Measurements from ENCODE around the gene CPEB4. TPM values are rescaled to one million over a fixed set of nuclear protein-coding genes. Genes with fewer than 3 reads are reported as not detected.

Gene CPEB4
- total RNA-seq, 1 donor from 2014 or later: 19.5 TPM

DNA sequence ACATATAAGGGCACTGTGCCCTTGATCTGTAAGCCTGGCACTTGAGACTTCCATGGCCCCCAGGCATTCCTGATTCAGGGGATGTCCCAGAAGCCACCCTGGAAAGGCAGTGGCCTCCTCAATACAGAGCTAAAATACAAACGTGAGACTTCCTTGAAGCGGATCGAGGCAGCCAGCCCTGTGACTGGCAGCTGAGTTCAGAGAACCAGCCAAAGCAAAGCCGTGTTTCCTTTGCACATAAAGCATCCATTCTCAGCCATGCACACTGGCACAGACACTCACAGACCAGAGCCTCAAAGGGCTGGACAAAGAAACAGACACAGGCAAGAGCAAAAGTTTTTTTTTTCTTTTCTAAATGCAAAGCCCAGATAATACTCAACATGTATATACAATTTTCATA, 18.8 kb upstream of the CPEB4 start:
- DNase-seq (ENCODE audit: low spot score): no peak
- Mint-ChIP-seq H3K36me3 (ENCODE audit: low read depth, unreplicated experiment) (peaks cover 3% of the 10 kb centered on the region), H3K27ac (ENCODE audit: unreplicated experiment) (no peak overlapping the region), H3K27me3 (ENCODE audit: unreplicated experiment) (peaks cover 5% of the 10 kb centered on the region), H3K4me3 (ENCODE audit: unreplicated experiment) (no peak overlapping the region), H3K9me3 (ENCODE audit: unreplicated experiment) (no peaks in the 10 kb centered on the region), H3K4me1 (ENCODE audit: unreplicated experiment) (peaks cover 12% of the 10 kb centered on the region)
- TF ChIP-seq, protein P1, sequence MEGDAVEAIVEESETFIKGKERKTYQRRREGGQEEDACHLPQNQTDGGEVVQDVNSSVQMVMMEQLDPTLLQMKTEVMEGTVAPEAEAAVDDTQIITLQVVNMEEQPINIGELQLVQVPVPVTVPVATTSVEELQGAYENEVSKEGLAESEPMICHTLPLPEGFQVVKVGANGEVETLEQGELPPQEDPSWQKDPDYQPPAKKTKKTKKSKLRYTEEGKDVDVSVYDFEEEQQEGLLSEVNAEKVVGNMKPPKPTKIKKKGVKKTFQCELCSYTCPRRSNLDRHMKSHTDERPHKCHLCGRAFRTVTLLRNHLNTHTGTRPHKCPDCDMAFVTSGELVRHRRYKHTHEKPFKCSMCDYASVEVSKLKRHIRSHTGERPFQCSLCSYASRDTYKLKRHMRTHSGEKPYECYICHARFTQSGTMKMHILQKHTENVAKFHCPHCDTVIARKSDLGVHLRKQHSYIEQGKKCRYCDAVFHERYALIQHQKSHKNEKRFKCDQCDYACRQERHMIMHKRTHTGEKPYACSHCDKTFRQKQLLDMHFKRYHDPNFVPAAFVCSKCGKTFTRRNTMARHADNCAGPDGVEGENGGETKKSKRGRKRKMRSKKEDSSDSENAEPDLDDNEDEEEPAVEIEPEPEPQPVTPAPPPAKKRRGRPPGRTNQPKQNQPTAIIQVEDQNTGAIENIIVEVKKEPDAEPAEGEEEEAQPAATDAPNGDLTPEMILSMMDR (IDR thresholded peaks at IDR 0.05; ENCODE audit: unreplicated experiment): no peak

DNA sequence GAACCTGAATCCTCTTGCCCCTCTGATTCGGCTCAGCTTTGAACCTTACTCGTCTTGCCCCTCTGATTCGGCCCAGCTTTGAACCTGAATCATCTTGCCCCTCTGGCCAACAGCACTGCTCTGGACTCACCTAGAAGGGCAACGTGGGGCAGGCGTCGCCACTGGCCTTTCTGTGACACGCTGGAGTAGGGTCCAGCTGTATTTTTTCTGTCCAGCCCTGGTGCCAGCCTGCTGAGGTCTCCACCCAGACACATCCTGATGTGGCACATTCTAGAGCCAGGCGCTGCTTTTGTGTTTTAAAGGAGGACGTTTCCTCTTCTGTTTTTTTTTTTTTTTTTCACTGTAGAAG, 15.2 kb upstream of the CPEB4 start:
- Mint-ChIP-seq H3K36me3 (ENCODE audit: low read depth, unreplicated experiment) (no peaks in the 10 kb centered on the region), H3K4me1 (ENCODE audit: unreplicated experiment) (peaks cover 5% of the 10 kb centered on the region)
- DNase-seq (ENCODE audit: low spot score): no peak

DNA sequence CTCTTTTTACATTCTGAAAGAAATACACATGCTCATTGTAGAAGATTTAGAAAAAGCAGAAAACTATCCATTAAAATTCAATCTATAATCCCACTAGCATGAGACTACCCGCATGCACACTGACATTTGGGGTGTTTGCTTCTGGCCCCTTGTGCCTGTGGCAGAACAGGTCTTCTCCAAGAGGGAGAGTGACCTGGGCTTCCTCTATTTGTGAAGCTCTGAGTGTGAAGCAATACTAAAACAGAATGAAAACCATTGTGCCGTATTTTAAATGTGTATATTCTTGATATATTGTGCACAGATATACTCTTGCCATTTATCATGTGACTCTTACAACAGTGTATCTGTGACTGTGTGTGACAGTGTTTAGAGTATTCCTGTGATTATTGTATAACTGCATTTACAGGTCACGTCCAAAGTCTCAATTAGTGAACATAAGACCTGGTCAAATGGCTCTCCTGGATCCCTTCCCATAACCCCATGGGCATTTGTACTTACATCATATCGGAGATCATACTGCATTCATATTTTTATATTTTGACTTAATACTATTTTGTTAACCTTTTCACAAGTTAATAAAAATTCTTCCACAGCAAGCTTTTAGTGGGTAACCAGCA, 14.7 kb upstream of the CPEB4 start:
- DNase-seq (ENCODE audit: low spot score): no peak
- no peaks in the 10 kb centered on the region for H3K27me3 Mint-ChIP-seq (ENCODE audit: unreplicated experiment)
- no peak overlapping the region for H3K27ac Mint-ChIP-seq (ENCODE audit: unreplicated experiment)
- TF ChIP-seq, protein P1 (IDR thresholded peaks at IDR 0.05; ENCODE audit: unreplicated experiment): no peak
- H3K36me3 Mint-ChIP-seq (ENCODE audit: low read depth, unreplicated experiment): no peaks in the 10 kb centered on the region
- no peaks in the 10 kb centered on the region for H3K9me3 Mint-ChIP-seq (ENCODE audit: unreplicated experiment)
- no peak overlapping the region for H3K4me3 Mint-ChIP-seq (ENCODE audit: unreplicated experiment)
- H3K4me1 Mint-ChIP-seq (ENCODE audit: unreplicated experiment): peaks cover 3% of the 10 kb centered on the region

More for the DNA sequence above, 15.2 kb upstream of the CPEB4 start:
- Mint-ChIP-seq H3K4me3 (ENCODE audit: unreplicated experiment) (no peak overlapping the region), H3K27me3 (ENCODE audit: unreplicated experiment) (no peaks in the 10 kb centered on the region), H3K27ac (ENCODE audit: unreplicated experiment) (no peak overlapping the region), H3K9me3 (ENCODE audit: unreplicated experiment) (no peaks in the 10 kb centered on the region)
- TF ChIP-seq, protein P1 (IDR thresholded peaks at IDR 0.05; ENCODE audit: unreplicated experiment): no peak

DNA sequence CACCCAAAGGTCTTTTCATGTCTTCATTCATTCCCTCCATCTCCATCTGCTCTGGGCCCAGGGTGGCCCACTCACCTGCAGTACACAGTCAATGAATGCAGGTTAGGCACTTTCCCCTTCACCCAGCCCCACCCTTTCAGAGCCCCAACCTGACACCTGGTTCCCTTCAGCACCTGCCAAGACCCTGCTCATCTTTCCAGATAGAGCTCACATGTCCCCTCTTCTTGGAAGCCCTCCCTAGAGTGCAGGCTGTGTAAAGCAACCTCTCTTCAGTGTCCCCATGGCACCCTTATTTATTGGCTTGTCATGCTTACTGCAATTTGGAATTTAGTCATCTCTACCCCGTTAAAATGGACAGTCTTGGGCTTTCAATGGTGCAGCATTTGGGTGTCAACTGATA, 13.0 kb upstream of the CPEB4 start:
- DNase-seq (ENCODE audit: low spot score): no peak
- Mint-ChIP-seq H3K27ac (ENCODE audit: unreplicated experiment) (no peak overlapping the region), H3K4me1 (ENCODE audit: unreplicated experiment) (no peaks in the 10 kb centered on the region), H3K27me3 (ENCODE audit: unreplicated experiment) (no peaks in the 10 kb centered on the region), H3K4me3 (ENCODE audit: unreplicated experiment) (no peak overlapping the region), H3K36me3 (ENCODE audit: low read depth, unreplicated experiment) (no peaks in the 10 kb centered on the region), H3K9me3 (ENCODE audit: unreplicated experiment) (no peaks in the 10 kb centered on the region)
- TF ChIP-seq, protein P1 (IDR thresholded peaks at IDR 0.05; ENCODE audit: unreplicated experiment): no peak

DNA sequence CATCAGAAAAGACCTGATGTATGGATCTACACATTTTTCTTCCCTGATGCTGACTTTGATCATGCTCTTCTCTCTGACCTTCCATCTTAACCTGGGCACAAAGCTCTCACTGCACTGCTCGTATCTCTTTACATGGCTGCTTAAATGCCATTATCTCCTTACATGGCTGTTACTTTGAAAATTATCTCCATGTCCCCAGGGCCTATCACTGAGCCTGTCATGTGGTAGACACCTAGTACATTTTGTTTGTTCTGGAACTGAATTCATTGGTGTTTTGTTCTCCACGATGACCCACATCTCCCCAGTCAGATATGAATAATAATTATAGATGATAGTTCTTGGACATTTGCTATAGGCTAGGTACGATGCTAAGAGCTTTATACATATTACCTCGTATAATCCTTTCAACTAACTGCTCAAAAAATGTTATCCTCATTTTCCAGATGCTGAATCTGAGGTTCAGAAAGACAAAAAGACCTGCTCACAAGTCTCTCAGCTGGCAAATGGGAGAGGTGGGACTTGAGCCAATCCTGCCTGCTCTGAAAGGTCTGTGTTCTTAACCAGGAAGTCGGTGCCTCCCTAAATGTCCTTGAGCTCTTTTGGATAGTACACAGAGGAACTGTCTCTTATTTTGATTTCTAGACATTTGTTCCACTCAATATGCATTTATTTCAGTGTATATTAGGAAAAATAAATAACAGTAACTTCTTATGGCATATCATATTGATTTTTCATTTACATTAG, 9.8 kb upstream of the CPEB4 start:
- Mint-ChIP-seq H3K4me1 (ENCODE audit: unreplicated experiment) (no peaks in the 10 kb centered on the region), H3K4me3 (ENCODE audit: unreplicated experiment) (no peak overlapping the region), H3K9me3 (ENCODE audit: unreplicated experiment) (no peaks in the 10 kb centered on the region), H3K27ac (ENCODE audit: unreplicated experiment) (no peak overlapping the region), H3K27me3 (ENCODE audit: unreplicated experiment) (no peaks in the 10 kb centered on the region), H3K36me3 (ENCODE audit: low read depth, unreplicated experiment) (no peaks in the 10 kb centered on the region)
- TF ChIP-seq, protein P1 (IDR thresholded peaks at IDR 0.05; ENCODE audit: unreplicated experiment): no peak
- DNase-seq (ENCODE audit: low spot score): no peak

Measured in endothelial cell (in vitro differentiated cells).